Upper lobe of right lung (tissue), 1 donor: Measurements from ENCODE around the gene IMMP2L. TPM values are rescaled to one million over a fixed set of nuclear protein-coding genes. Genes with fewer than 3 reads are reported as not detected.
"Not testable (repeated sequence)": the region's sequence is repeated elsewhere in the genome, so short reads cannot be mapped to it uniquely, and the experiment has no call there.

ENCODE experiments used
- ATAC-seq: fragments of 200-7000 bp; cut with Tn5 transposase; one replicate; pipeline ENCODE4 v1.9.1; 2020; ENCODE audit warnings: mild to moderate bottlenecking, moderate library complexity
- DNase-seq: peaks from one replicate; pipeline ENCODE4 v3.0.0-alpha.2; 2020
- H3K27ac ChIP-seq: fragments of 200-600 bp; one replicate; pipeline ENCODE4 v1.8.0; 2022
- H3K27me3 ChIP-seq: fragments of 200-600 bp; one replicate; pipeline ENCODE4 v1.8.0; 2022; ENCODE audit warnings: mild to moderate bottlenecking
- H3K36me3 ChIP-seq: fragments of 200-600 bp; one replicate; pipeline ENCODE4 v1.8.0; 2022
- H3K4me1 ChIP-seq: fragments of 200-600 bp; one replicate; pipeline ENCODE4 v1.8.0; 2022
- H3K4me3 ChIP-seq: fragments of 200-600 bp; one replicate; pipeline ENCODE4 v1.8.0; 2022; ENCODE audit warnings: mild to moderate bottlenecking
- H3K9me3 ChIP-seq: fragments of 200-600 bp; one replicate; pipeline ENCODE4 v1.8.0; 2022
- CTCF ChIP-seq: fragments of 200-600 bp; IDR thresholded peaks from one replicate; pipeline ENCODE4 v1.8.0; 2022; ENCODE audit warnings: antibody characterized with exemption
- intact Hi-C: fragments of 100-400 bp; cut with DNase I; formaldehyde crosslinking; loops from one replicate; pipeline ENCODE4 v1.11.0; 2022
- long read RNA-seq: library from polyadenylated mRNA; unstranded; transcript quantifications from one replicate; pipeline ENCODE4 v2.0.0, GENCODE V29; 2021
- total RNA-seq: library from RNA; stranded (reverse); fragmentation: NEBNext Ultra II Directional; extraction: Animal tissue kit (Norgen Biotek cat#: 25700); gene quantifications from one replicate; pipeline ENCODE4 v1.2.1, GENCODE V29; 2021
- donor health status: DM: no; HTN: yes; CAD: no; lungs with severe emphysema.

The IMMP2L gene
- total RNA-seq: 22.0 TPM
- long read RNA-seq, partial matches to known transcripts: 0 of 8 reads
- long read RNA-seq, other reads (novel, unspliced or antisense): 8 of 8 reads

- Histone ChIP-seq H3K4me3 (peak within 1 kb of the TSS; percentile 82), H3K27me3 (no peaks in the 10 kb centered on the region), H3K9me3 (no peaks in the 10 kb centered on the region), H3K4me1 (peaks cover 20% of the 10 kb centered on the region), H3K36me3 (no peaks in the 10 kb centered on the region), H3K27ac (peak within 1 kb of the TSS; percentile 88)
- peak; percentile 38 for TF ChIP-seq CTCF
- DNase-seq (peak; percentile 95), ATAC-seq (peak; percentile 99)
- intact Hi-C loops: no loop called here
These were observed at the start of gene IMMP2L for GRCh38 chr7:111561904-111562732. IMMP2L (minus strand) TSS chr7:111562492.

GRCh38 chr7:111609483-111610254, 47.4 kb upstream of the IMMP2L start:
- intact Hi-C loops, DNase-seq: not testable (repeated sequence)

GRCh38 chr7:111607621-111608020, 45.3 kb upstream of the IMMP2L start:
- Histone ChIP-seq H3K27me3 (no peaks in the 10 kb centered on the region), H3K27ac (no peak overlapping the region), H3K36me3 (no peaks in the 10 kb centered on the region), H3K9me3 (no peaks in the 10 kb centered on the region), H3K4me3 (no peak overlapping the region), H3K4me1 (no peaks in the 10 kb centered on the region)
- no peak for TF ChIP-seq CTCF
- ATAC-seq (no peak), DNase-seq (no peak)
- intact Hi-C loops: no loop called here

More at GRCh38 chr7:111609483-111610254, 47.4 kb upstream of the IMMP2L start:
- ATAC-seq, H3K9me3 ChIP-seq, H3K36me3 ChIP-seq, H3K4me1 ChIP-seq, H3K27ac ChIP-seq, H3K4me3 ChIP-seq, H3K27me3 ChIP-seq: not testable (repeated sequence)

GRCh38 chr7:111605246-111605645, 43.0 kb upstream of the IMMP2L start:
- no peak for ATAC-seq
- intact Hi-C loops: no loop called here

GRCh38 chr7:111600091-111600490, 37.8 kb upstream of the IMMP2L start:
- no peak for DNase-seq
- H3K27ac ChIP-seq: no peak overlapping the region
- H3K4me3 ChIP-seq: no peak overlapping the region
- H3K4me1 ChIP-seq: no peaks in the 10 kb centered on the region
- ATAC-seq: no peak
- TF ChIP-seq CTCF: no peak
- H3K27me3 ChIP-seq: no peaks in the 10 kb centered on the region
- H3K9me3 ChIP-seq: no peaks in the 10 kb centered on the region
- intact Hi-C loops: no loop called here
- no peaks in the 10 kb centered on the region for H3K36me3 ChIP-seq

More at GRCh38 chr7:111605246-111605645, 43.0 kb upstream of the IMMP2L start:
- H3K36me3 ChIP-seq: no peaks in the 10 kb centered on the region
- H3K4me3 ChIP-seq: no peak overlapping the region
- H3K9me3 ChIP-seq: no peaks in the 10 kb centered on the region
- H3K4me1 ChIP-seq: no peaks in the 10 kb centered on the region
- TF ChIP-seq CTCF: no peak
- no peak for DNase-seq
- no peak overlapping the region for H3K27ac ChIP-seq
- H3K27me3 ChIP-seq: no peaks in the 10 kb centered on the region

GRCh38 chr7:111595780-111596179, 33.5 kb upstream of the IMMP2L start:
- no peak for TF ChIP-seq CTCF
- no peak for DNase-seq
- Histone ChIP-seq H3K9me3 (no peaks in the 10 kb centered on the region), H3K27ac (no peak overlapping the region), H3K4me3 (no peak overlapping the region), H3K36me3 (no peaks in the 10 kb centered on the region), H3K27me3 (no peaks in the 10 kb centered on the region), H3K4me1 (no peaks in the 10 kb centered on the region)
- ATAC-seq: no peak
- intact Hi-C loops: no loop called here
